Stimulated activated naive CD8-positive, alpha-beta T cell treated with anti-CD3 and anti-CD28 coated beads, Interleukin-15, amount 100 ng/mL, for 72 hours (primary cell): ENCODE results near the gene TSPEAR.
A peak's percentile ranks its signal among the peaks of the same experiment; 100 is the strongest.

Experiments
- ATAC-seq: fragments of 150-1000 bp; cut with Tn5 transposase; 2 replicates; pipeline ENCODE4 v1.10.0; 2021; ENCODE audit warnings: mild to moderate bottlenecking, moderate library complexity
- DNase-seq, 2 donors: peaks; one replicate each; pipeline ENCODE4 v3.0.0; 2021 to 2022
- H3K27ac Mint-ChIP-seq, 2 donors: one replicate each; pipeline ENCODE4 v1.8.0; 2022; ENCODE audit warnings: mild to moderate bottlenecking in 2 of 2, mixed read lengths in 2 of 2, moderate library complexity in 2 of 2
- H3K27me3 Mint-ChIP-seq: one replicate; pipeline ENCODE4 v1.8.0; 2022; ENCODE audit warnings: mixed read lengths
- H3K4me1 Mint-ChIP-seq: one replicate; pipeline ENCODE4 v1.8.0; 2022; ENCODE audit warnings: mild to moderate bottlenecking, mixed read lengths
- H3K4me3 Mint-ChIP-seq, 2 donors: one replicate each; pipeline ENCODE4 v1.8.0; 2022; ENCODE audit warnings: mild to moderate bottlenecking in 2 of 2, mixed read lengths in 2 of 2, moderate library complexity in 1 of 2
- H3K9me3 Mint-ChIP-seq, 2 donors: one replicate each; pipeline ENCODE4 v1.8.0; 2022; ENCODE audit warnings: mixed read lengths in 2 of 2

Gene TSPEAR

DNA sequence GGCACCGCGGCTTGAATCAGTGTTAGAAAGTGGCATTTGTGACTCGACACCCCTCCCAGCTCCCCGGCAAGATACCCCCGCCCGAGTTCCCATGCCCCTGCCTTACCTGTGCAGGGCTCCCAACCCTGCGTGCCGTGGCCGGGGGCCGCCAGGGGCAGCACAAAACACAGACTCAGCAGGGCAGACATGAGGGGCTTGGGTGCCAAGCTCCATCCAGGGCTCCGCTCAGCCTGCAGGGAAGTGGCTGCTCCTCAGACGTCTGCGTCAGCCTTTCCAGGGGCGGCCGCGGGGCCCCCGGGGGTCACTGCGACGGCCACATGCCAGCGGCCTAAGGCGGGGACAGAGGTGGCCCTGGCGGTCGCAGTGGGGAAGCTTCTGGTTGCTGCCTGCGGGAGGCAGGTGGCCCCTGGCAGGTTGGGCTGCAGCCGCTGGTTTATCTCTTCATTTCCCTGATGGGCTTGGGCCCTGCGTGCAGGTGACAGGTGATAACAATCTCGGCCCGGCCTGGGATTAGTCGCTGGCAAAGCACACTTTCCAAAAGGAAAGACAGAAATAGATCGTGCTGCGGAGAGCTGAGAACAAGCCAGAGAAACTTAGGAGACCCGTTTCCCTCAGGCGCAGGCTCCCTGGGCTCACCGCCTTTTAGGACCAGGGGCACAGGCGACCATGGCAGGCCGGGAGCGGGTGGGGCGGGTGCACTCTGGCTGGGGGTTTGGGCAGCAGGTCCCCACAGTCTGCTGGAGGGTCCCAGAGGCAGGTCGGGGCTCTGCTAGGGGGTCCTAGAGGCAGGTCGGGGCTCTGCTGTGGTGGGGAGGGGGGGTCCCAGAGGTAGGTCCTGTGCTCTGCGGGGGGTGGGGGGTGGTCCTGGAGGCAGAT lies at the start of gene TSPEAR:
TSS of gene TSPEAR (minus strand) at position 246 of the 876 bp plus-strand sequence. CDS start at position 188, 58 bp downstream.
- DNase-seq (peak in 1 of 2 donors; percentile 9), ATAC-seq (peak; percentile 22)
- Mint-ChIP-seq H3K9me3 (peaks cover 0 to 4% of the 10 kb centered on the region in 2 donors), H3K27me3 (peaks cover 85% of the 10 kb centered on the region), H3K27ac (no peak within 1 kb of the TSS), H3K4me1 (peaks cover 60% of the 10 kb centered on the region), H3K4me3 (peak within 1 kb of the TSS in 1 of 2 donors; percentile 39)

DNA sequence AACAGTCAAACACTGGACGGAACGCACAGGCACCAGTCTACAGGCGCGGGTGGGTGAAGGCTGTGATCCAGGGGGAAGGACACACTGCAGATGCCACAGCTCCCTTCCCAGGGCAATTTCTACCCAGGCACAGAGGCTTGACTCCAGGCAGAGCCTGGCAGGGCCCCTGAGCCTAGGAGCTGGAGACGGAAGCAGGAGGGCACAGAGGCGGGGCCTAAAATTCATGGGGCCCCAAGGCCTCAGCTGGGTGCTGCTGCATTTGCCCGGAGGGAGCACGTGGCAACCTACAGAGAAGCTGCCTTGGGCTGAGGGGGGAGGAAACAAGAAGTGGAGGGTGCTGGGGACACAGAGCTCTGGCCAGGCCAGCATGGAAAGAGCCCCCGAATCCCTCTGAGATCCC lies 49.0 kb upstream of the TSPEAR start:
- ATAC-seq (no peak), DNase-seq (no peak)
- Mint-ChIP-seq H3K4me1 (peaks cover 6% of the 10 kb centered on the region), H3K9me3 (no peaks in the 10 kb centered on the region), H3K4me3 (no peak overlapping the region), H3K27me3 (no peaks in the 10 kb centered on the region), H3K27ac (no peak overlapping the region)

DNA sequence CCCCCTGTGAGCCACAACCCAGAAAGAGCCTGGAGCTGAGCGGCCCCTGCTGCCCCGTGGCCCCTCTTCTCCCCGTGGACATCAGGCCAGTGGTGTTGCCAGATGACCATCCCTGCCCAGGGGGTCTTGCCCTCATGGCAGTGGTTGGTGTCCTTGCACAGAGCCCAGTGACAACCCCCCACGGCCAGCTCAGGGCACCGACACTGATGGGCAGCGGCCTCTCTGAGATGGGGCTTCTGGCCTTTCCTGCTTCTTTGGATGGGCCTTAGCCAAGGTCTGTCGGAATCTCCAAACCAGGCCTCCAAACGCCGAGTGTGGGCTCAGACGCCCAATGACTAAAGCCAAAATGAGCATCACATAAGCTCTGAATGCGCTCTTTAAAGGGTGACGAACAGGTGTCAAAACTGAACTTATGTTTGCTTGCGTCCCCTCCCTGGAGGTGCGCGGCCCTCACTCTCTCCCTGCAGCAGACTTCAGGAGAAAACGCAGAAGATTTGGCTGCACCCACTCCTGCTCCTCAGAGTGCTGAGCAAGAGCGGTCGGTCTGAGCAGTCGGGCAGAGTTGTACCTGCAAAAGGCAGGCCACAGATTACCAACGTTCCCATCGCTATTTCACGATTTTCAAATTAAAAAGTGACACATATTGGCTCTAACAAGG lies 48.4 kb upstream of the TSPEAR start:
- ATAC-seq (no peak), DNase-seq (no peak)
- Mint-ChIP-seq H3K27me3 (no peaks in the 10 kb centered on the region), H3K4me3 (no peak overlapping the region), H3K4me1 (no peaks in the 10 kb centered on the region), H3K27ac (peak overlapping the region in 1 of 2 donors; percentile 48), H3K9me3 (no peaks in the 10 kb centered on the region)

DNA sequence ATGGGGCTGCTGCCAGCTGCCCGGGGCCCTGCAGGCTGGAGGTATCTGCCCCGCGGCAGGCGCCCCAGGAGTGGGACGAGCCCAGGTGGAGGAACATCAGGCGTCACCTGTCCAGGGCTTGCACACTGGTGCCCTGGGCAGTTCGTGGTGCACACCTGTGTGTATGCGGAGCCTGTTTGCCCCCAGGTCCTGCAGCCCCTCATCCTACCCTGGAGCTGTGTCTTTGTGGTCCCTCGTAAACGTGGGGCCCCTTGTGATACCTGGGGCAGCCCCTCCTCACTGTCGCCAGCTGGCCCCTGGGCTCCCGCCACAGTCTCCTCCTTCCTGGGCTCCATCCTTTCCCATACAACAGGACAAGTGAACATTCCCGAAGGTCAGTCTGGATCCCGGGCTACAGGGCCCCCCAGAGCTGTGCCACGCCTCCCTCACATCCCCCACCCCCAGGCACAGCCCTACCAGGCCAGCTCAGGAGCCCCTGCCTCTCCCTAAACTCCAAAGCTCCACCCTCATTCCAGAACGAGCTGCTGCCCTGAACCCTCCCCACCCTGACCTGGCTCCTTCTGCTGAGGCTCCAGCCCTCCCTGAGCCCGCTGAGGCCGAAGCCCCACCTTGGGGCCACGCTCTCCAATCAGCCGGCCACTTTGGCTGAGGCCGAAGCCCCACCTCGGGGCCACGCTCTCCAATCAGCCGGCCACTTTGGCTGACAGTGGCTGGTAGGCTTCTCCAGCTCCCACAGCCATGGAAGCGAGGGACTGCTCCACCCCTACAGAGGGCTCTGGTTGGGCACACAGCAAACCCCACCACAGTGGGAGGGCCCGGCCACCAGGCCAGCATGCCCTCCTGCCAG lies 47.6 kb upstream of the TSPEAR start:
- Mint-ChIP-seq H3K4me1 (no peaks in the 10 kb centered on the region), H3K4me3 (no peak overlapping the region), H3K9me3 (no peaks in the 10 kb centered on the region), H3K27ac (no peak overlapping the region), H3K27me3 (no peaks in the 10 kb centered on the region)
- no peak for DNase-seq
- no peak for ATAC-seq

DNA sequence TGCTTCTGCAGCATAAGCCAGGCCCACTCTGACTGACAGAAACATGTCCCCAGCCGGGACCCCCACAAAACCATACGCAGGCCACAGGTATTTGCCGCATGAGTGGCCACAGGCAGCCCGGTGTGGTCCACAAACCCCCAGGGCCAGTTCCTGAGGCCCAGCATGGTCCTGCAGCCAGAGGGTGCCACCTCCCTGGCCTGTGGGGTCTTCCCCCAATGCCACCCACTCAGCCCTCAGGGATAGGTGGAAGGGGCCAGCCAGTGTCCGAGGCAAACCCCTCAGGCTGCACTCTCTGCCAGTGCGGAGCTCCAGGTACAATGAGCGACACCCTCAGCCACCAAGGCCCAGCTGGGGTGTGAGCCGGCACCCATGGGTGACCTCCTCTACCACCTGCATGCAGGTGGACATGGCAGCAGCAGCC lies 46.8 kb upstream of the TSPEAR start:
- H3K27me3 Mint-ChIP-seq = no peaks in the 10 kb centered on the region

DNA sequence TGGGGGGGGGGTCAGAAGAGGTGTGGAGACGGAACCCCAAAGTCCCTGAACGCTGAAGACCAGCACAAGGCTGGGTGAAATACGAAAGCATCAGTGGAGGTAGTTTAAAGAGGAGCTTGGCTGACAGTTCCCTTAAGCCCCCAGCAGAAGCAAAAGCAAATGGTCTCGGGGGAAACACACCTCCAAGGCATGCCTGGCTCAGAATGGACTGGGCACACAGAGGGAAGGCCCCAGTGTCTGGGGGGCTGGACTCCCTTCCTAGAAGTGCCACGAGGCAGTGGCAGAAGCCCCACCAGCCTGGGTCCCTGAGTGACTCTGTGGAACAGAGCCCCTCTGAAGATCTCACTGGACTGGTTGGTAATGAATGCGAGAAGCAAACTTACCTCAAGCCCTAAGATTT lies 46.4 kb upstream of the TSPEAR start:
- DNase-seq (no peak), ATAC-seq (no peak)
- no peak overlapping the region for H3K27ac Mint-ChIP-seq
- no peaks in the 10 kb centered on the region for H3K27me3 Mint-ChIP-seq
- H3K4me1 Mint-ChIP-seq = no peaks in the 10 kb centered on the region
- no peak overlapping the region for H3K4me3 Mint-ChIP-seq
- no peaks in the 10 kb centered on the region for H3K9me3 Mint-ChIP-seq

More for the DNA sequence above, 46.8 kb upstream of the TSPEAR start:
- no peak for ATAC-seq
- no peaks in the 10 kb centered on the region for H3K4me1 Mint-ChIP-seq
- H3K4me3 Mint-ChIP-seq = no peak overlapping the region
- DNase-seq = no peak
- no peaks in the 10 kb centered on the region for H3K9me3 Mint-ChIP-seq
- H3K27ac Mint-ChIP-seq = no peak overlapping the region

DNA sequence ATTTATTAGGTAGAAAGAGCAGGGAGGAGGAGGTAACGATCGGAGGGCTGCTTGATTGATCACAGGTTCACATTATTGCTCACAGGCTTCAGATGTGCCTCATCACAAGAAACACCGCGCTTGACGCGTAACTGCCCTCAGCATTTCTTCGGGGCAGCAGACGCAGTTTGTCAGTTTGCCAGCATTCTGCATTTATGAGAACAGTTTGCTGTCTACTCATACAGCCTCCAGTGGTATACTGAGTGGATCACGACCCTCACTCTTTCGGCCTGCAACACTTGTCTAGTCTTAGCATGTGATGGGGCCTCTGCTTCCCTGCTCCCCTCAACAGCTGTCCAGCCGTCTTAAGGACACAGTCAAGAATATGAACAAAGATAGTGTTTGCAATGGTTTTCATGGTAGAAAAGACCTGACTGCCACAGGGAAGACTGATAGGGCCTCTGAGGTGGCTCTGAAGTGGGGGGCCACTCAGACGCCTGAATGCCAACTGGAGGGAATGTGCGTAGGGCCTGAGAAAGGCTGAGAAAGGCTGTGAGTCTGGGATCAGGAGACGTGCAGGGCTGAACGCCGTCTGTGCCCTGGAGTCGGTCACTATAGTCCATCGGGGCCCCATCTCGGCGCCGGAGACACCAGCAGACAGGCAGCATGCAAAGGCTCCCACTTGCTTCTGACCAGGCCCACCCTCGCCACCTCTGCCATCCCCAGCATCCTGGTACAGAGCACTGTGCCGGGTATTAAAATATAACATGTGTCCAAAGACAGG lies 45.2 kb upstream of the TSPEAR start:
- Mint-ChIP-seq H3K4me1 (no peaks in the 10 kb centered on the region), H3K27me3 (no peaks in the 10 kb centered on the region), H3K9me3 (no peaks in the 10 kb centered on the region), H3K27ac (peak overlapping the region in 1 of 2 donors; percentile 65), H3K4me3 (no peak overlapping the region)
- no peak for DNase-seq
- no peak for ATAC-seq

DNA sequence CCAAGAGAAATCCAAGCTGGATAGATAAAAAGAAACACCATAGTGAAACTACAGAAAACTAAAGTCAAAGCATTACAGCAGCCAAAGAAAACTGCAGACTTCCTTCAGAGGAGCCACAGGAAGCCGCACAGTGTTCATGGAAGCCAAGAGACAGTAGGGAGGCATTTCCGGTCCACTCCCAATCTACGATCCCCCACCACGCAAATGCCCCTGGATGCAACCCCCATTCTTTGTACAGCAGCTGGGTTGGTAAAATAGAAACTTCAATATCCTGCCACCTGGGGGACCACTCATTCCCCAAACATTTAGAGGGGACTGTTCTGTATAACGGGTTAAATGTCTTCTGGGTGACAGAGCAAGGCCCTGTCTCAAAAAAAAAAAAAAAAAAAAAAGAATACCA lies 43.9 kb upstream of the TSPEAR start:
- peaks cover 8% of the 10 kb centered on the region for H3K27me3 Mint-ChIP-seq
- peak in 1 of 2 donors; percentile 29 for DNase-seq
- no peaks in the 10 kb centered on the region for H3K9me3 Mint-ChIP-seq
- H3K4me3 Mint-ChIP-seq = no peak overlapping the region
- no peaks in the 10 kb centered on the region for H3K4me1 Mint-ChIP-seq
- H3K27ac Mint-ChIP-seq = no peak overlapping the region
- no peak for ATAC-seq

DNA sequence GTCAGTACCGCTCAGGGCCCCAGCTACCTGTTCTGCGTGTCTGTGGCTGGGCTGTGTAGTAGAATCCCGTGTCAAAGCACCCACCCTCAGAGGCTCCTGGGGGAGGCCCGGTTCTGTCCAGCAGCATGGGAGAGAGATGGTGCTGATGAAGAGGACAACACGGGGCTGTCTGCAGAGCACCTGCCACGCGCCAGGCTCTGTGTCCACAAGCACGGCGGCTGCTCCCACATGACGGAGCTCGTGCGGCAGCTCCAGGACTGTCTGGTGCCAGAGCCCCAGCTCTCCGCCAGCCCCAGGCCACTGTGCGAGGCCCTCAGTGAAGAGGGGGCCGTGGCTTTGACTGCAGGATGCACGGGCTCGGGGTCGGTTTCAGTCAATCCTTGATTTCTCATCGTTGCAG lies 42.0 kb upstream of the TSPEAR start:
- Mint-ChIP-seq H3K9me3 (no peaks in the 10 kb centered on the region), H3K4me1 (no peaks in the 10 kb centered on the region), H3K27ac (no peak overlapping the region), H3K27me3 (peaks cover 22% of the 10 kb centered on the region), H3K4me3 (no peak overlapping the region)
- ATAC-seq (no peak), DNase-seq (no peak)

DNA sequence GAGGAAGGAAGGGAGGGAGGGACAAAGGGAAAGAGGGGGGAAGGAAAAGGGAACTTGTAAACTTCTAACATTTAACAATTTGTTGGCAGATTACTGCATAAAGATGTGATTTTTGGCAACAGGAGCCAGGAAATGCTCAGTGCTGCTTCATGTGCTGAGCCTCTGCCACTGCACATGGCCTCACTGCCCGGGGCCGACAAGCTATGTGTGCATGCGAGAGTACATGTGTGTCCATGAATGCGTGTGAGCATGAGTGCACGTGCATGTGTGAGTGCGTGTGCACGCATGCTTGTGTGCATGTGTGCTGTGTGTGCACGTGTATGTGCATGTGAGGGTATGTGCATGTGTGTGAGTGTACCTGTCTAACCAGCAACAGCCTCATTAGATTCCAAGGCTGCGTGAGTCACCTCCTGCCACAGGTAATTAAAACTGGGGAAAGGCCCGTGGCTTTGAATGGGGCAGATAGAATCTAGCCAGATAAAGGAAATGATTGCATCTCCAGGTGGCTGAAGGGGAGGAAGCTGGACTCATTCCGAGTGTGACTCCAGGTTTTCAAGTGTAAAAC lies 41.4 kb upstream of the TSPEAR start:
- H3K27me3 Mint-ChIP-seq = peaks cover 22% of the 10 kb centered on the region
- ATAC-seq (no peak), DNase-seq (no peak)
- H3K9me3 Mint-ChIP-seq = no peaks in the 10 kb centered on the region
- no peaks in the 10 kb centered on the region for H3K4me1 Mint-ChIP-seq
- no peak overlapping the region for H3K27ac Mint-ChIP-seq
- H3K4me3 Mint-ChIP-seq = no peak overlapping the region

DNA sequence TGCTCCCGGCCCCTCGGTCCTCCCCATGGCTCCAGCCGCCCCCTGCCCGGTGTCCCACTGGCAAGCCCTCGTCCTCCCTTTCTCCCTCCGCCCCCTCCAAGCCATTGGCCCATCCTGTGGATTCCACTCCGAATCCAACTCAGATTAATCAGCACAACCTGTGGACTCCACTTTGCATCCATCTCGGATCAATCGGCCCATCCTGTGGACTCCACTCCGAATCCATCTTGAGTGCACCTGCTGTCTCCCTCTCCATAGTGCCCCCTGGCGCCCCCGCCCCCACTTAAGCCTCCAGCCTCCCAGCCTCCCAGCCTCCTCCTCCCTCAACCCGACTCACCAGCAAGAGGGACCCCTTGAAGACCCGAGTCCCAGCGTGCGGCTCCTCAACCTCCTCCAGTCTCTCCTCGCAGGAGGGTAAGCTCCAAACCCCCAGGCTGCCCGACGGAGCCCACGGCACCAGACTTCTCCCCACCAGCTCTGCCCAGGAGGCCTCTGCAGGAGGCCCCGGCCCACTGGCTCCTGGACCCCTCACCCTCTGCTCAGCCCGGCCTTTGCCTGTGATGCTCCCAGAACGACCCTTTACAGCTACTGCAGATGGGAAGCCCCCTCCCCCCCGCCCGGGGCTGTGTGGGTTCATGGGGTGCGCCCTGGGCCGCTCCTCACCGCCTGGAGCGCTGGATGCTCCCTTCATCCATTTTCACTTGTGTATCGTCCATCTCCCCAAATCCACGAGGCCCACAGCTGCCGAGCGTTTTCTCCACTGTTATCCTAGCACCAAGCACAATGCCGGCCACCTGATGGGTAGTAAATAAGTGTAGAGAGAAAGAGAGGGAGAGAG lies 40.6 kb upstream of the TSPEAR start:
- Mint-ChIP-seq H3K4me3 (no peak overlapping the region), H3K27me3 (peaks cover 22% of the 10 kb centered on the region), H3K9me3 (no peaks in the 10 kb centered on the region), H3K4me1 (no peaks in the 10 kb centered on the region), H3K27ac (no peak overlapping the region)
- ATAC-seq = no peak
- DNase-seq = no peak

DNA sequence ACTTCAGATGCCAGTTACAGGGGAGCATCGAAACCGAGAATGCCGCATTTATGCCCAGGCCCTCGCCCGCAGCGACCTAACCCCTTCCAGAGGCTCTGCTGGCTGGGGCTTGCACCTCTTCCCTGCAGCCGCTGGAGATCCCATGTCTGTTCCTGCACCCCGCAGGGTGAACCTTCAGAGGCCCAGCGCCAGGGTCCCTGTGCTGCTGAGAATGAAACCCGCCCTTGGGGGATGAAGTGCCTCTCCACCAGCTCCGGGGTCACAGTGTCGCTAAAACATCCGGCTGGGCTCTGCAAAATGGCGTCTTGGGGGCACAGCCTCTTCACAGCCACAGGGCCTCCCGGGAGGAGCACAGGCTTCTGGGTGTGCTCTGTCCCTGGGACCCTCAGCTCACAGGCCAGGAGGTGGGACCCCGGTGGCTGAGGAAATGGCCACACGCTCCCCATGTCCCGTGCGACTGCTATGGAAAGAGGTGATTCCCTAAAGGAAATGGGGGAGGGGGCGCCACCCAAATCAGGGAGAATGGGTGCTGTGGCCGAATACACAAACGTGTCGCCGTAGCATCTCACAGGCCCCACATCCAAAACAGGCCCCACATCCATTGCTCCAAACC lies 39.9 kb upstream of the TSPEAR start:
- Mint-ChIP-seq H3K4me1 (no peaks in the 10 kb centered on the region), H3K27me3 (peaks cover 22% of the 10 kb centered on the region), H3K9me3 (no peaks in the 10 kb centered on the region), H3K27ac (no peak overlapping the region), H3K4me3 (no peak overlapping the region)
- DNase-seq = no peak
- ATAC-seq = no peak

DNA sequence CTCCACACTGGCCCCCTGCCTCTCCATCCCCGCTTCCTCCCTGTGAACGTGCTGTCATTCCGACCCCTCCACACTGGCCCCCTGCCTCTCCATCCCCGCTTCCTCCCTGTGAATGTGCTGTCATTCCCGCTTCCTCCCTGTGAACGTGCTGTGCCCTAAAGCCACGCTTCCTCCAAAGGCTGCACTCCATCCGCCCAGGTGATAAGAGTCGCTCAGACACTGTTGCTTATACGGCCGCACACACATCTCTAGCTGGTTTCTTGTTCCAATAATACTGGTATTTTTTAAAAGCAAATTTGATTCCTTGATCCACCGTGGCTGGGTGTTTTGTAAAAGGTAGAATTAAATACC lies 39.3 kb upstream of the TSPEAR start:
- no peak overlapping the region for H3K4me3 Mint-ChIP-seq
- H3K9me3 Mint-ChIP-seq = no peaks in the 10 kb centered on the region
- H3K4me1 Mint-ChIP-seq = no peaks in the 10 kb centered on the region
- DNase-seq = no peak
- ATAC-seq = no peak
- H3K27ac Mint-ChIP-seq = peak overlapping the region in 1 of 2 donors; percentile 28
- peaks cover 22% of the 10 kb centered on the region for H3K27me3 Mint-ChIP-seq
